SK-N-SH (cell line): ENCODE results near the gene GNG12. TPM values are rescaled to one million over a fixed set of nuclear protein-coding genes. Genes with fewer than 3 reads are reported as not detected.

ENCODE experiments used
- CTCF ChIA-PET: fragments of 300-600, 350-600 bp; formaldehyde crosslinking; extraction: SDS; loops from one replicate; lab custom pipeline; 2021; lab: Yijun Ruan, JAX
- POLR2A ChIA-PET: fragments of 350-600 bp; sonication (Branson Sonifier 250); formaldehyde crosslinking; extraction: SDS; loops from one replicate; lab custom pipeline; 2020; ENCODE audit warnings: antibody characterized with exemption, inconsistent platforms; lab: Yijun Ruan, JAX
- DNase-seq: peaks from one replicate; pipeline ENCODE4 v3.0.0; 2012
- H2AFZ ChIP-seq: fragments of 200-600 bp; sonication (generic); 2 replicates; pipeline ENCODE4 v1.8.1; 2016; ENCODE audit warnings: antibody characterized with exemption, mild to moderate bottlenecking, low read depth
- H3F3A ChIP-seq: fragments of 200-600 bp; sonication (generic); replicated peaks from 2 replicates; pipeline ENCODE3; 2016; ENCODE audit warnings: antibody characterized with exemption, mild to moderate bottlenecking; ENCODE audit not compliant: insufficient read depth
- H3K27ac ChIP-seq, 2 experiments: fragments of 200-500 bp in 1 of 2; fragments of 200-600 bp in 1 of 2; sonication (Bioruptor generic) in 1 of 2; sonication (generic), shearing (Covaris generic) in 1 of 2; 2 replicates each; pipeline versions ENCODE4 v1.5.1 to v1.6.1; 2014 to 2016; ENCODE audit warnings: low read depth in 2 of 2, inconsistent platforms in 1 of 2, low read length in 1 of 2, mild to moderate bottlenecking in 1 of 2, mixed read lengths in 1 of 2
- H3K27me3 ChIP-seq: fragments of 200-600 bp; sonication (generic), shearing (Covaris generic); 2 replicates; pipeline ENCODE4 v1.6.1; 2016; ENCODE audit warnings: mixed run types; ENCODE audit not compliant: insufficient read depth
- H3K36me3 ChIP-seq, 2 experiments: fragments of 200-500 bp in 1 of 2; fragments of 200-600 bp in 1 of 2; sonication (Bioruptor generic) in 1 of 2; sonication (generic) in 1 of 2; replicated peaks in 1 of 2; 2 replicates each; pipeline versions ENCODE3 to v1.5.1; 2014 to 2016; ENCODE audit warnings: low read length in 1 of 2, mild to moderate bottlenecking in 1 of 2; ENCODE audit not compliant: insufficient read depth in 2 of 2, control insufficient read depth in 1 of 2
- H3K4me1 ChIP-seq, 2 experiments: fragments of 200-500 bp in 1 of 2; fragments of 200-600 bp in 1 of 2; sonication (Bioruptor generic) in 1 of 2; sonication (generic), shearing (Covaris generic) in 1 of 2; 2 replicates each; pipeline versions ENCODE4 v1.5.1 to v1.6.1; 2014 to 2016; ENCODE audit warnings: low read depth in 1 of 2, low read length in 1 of 2, mixed run types in 1 of 2; ENCODE audit not compliant: insufficient read depth in 2 of 2, control insufficient read depth in 1 of 2
- H3K4me2 ChIP-seq: fragments of 200-600 bp; sonication (generic), shearing (Covaris generic); 2 replicates; pipeline ENCODE4 v1.6.1; 2017; ENCODE audit warnings: mixed run types
- H3K4me3 ChIP-seq, 2 experiments: fragments of 200-500 bp in 1 of 2; fragments of 200-600 bp in 1 of 2; sonication (Bioruptor generic) in 1 of 2; sonication (generic), shearing (Covaris generic) in 1 of 2; 2 replicates each; pipeline versions ENCODE4 v1.5.1 to v1.8.1; 2014 to 2016; ENCODE audit warnings: low read depth in 2 of 2, inconsistent platforms in 1 of 2, low read length in 1 of 2, mild to moderate bottlenecking in 1 of 2, mixed read lengths in 1 of 2, moderate library complexity in 1 of 2
- H3K79me2 ChIP-seq: fragments of 200-600 bp; sonication (generic); 2 replicates; pipeline ENCODE4 v1.8.1; 2017; ENCODE audit warnings: mild to moderate bottlenecking; ENCODE audit not compliant: insufficient read depth
- H3K9ac ChIP-seq: fragments of 200-600 bp; sonication (generic); 2 replicates; pipeline ENCODE4 v1.6.1; 2017; ENCODE audit warnings: mixed run types
- H3K9me2 ChIP-seq: fragments of 200-600 bp; sonication (generic); 2 replicates; pipeline ENCODE4 v1.6.1; 2017; ENCODE audit warnings: mixed run types
- H3K9me3 ChIP-seq: fragments of 200-600 bp; sonication (generic); 2 replicates; pipeline ENCODE4 v1.6.1; 2017; ENCODE audit warnings: mixed run types, mild to moderate bottlenecking, moderate library complexity
- H4K20me1 ChIP-seq: fragments of 200-600 bp; sonication (generic); 2 replicates; pipeline ENCODE4 v1.6.1; 2017; ENCODE audit warnings: mild to moderate bottlenecking, mixed run types; ENCODE audit not compliant: insufficient read depth
- CHD2 ChIP-seq: fragments of 150-350 bp; IDR thresholded peaks from 2 replicates; pipeline ENCODE4 v1.6.1; 2018; ENCODE audit warnings: low read length; ENCODE audit not compliant: partially characterized antibody
- ELF1 ChIP-seq: IDR thresholded peaks from 2 replicates; pipeline ENCODE4 v1.4.0; 2012
- EP300 ChIP-seq, 2 experiments: IDR thresholded peaks; 2 replicates each; pipeline versions ENCODE4 v1.4.0 to v1.6.1; 2012; ENCODE audit warnings: borderline replicate concordance in 1 of 2, low read depth in 1 of 2, low read length in 1 of 2
- EZH2phosphoT487 ChIP-seq: fragments of 200-600 bp; sonication (generic); IDR thresholded peaks from 2 replicates; pipeline ENCODE4 v1.6.1; 2017; ENCODE audit warnings: low read depth, mixed run types, mild to moderate bottlenecking, antibody characterized with exemption, moderate library complexity, borderline replicate concordance
- MEF2A ChIP-seq: IDR thresholded peaks from 2 replicates; pipeline ENCODE4 v1.4.0; 2012; ENCODE audit warnings: low read depth, borderline replicate concordance
- MXI1 ChIP-seq: IDR thresholded peaks from 2 replicates; pipeline ENCODE4 v1.6.1; 2012; ENCODE audit warnings: mild to moderate bottlenecking, low read depth, low read length, improper control_type of control experiment
- NFIC ChIP-seq: IDR thresholded peaks from 2 replicates; pipeline ENCODE4 v1.4.0; 2012; ENCODE audit warnings: borderline replicate concordance
- RXRA ChIP-seq: IDR thresholded peaks from 2 replicates; pipeline ENCODE4 v1.4.0; 2012; ENCODE audit warnings: low read depth, mild to moderate bottlenecking, borderline replicate concordance
- SIN3A ChIP-seq: IDR thresholded peaks from 2 replicates; pipeline ENCODE4 v1.6.1; 2012; ENCODE audit warnings: low read depth, mild to moderate bottlenecking, low read length, moderate library complexity, borderline replicate concordance
- SMC3 ChIP-seq: IDR thresholded peaks from 2 replicates; pipeline ENCODE4 v1.6.1; 2012; ENCODE audit warnings: low read depth, low read length, improper control_type of control experiment
- YY1 ChIP-seq: IDR thresholded peaks from 2 replicates; pipeline ENCODE4 v1.4.0; 2012; ENCODE audit warnings: low read depth, mild to moderate bottlenecking
- WGBS: methylation state at CpG from one replicate; pipeline ENCODE4 v1.1.6; 2017; ENCODE audit warnings: low lambda C conversion rate; 5-methylcytosine and 5-hydroxymethylcytosine counted together
- polyA plus RNA-seq, 3 experiments: library from polyadenylated mRNA; depleted of rRNA; stranded (reverse); fragments of >200 nt; gene quantifications; 2 replicates each; pipeline ENCODE4 v1.2.3, GENCODE V29; 2012
- TF ChIP-seq, protein P1 (sequence below): IDR thresholded peaks from 2 replicates; pipeline ENCODE4 v1.4.0; 2012; ENCODE audit warnings: low read depth, borderline replicate concordance
- TF ChIP-seq, protein P2 (sequence below): fragments of 200-600 bp; sonication (generic); IDR thresholded peaks from 2 replicates; pipeline ENCODE4 v1.6.1; 2017; ENCODE audit warnings: antibody characterized with exemption, mild to moderate bottlenecking, moderate library complexity
- TF ChIP-seq, protein P3 (sequence below): IDR thresholded peaks from 2 replicates; pipeline ENCODE4; 2012

GNG12 gene
- polyA plus RNA-seq, 1 of the 3 experiments (the other 2 are of a cell fraction), result 41.2 TPM

DNA sequence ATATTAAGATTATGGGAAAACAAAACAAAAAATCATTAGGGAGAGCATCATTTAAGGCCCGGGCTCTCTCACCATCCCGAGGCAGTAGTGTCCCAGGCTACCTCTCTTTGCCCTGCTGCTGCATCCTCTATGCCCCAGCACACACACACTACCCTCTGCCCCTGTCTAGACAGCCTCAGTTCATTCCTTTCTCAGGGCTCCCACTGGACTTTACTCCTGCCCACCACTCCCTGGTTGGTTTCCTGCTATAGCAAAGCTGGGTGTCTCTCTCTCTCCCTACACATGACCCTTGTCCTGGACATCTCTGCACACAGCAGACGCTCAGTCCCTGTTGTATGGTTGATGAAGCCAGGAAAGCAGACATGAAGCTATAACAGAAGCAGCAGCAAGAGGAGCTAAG is 30.7 kb downstream of the GNG12 start:
- ChIA-PET POLR2A (no interaction called here), CTCF (interaction anchor here (1.3 to 1.7 kb wide), 2 partner anchors 16 to 20 kb away, joined by 4 read pairs; no protein-coding TSS in a partner anchor)
- no peaks in the 10 kb centered on the region for H3K9me2 ChIP-seq
- peaks cover 100% of the 10 kb centered on the region for H3K79me2 ChIP-seq
- TF ChIP-seq, protein P1, sequence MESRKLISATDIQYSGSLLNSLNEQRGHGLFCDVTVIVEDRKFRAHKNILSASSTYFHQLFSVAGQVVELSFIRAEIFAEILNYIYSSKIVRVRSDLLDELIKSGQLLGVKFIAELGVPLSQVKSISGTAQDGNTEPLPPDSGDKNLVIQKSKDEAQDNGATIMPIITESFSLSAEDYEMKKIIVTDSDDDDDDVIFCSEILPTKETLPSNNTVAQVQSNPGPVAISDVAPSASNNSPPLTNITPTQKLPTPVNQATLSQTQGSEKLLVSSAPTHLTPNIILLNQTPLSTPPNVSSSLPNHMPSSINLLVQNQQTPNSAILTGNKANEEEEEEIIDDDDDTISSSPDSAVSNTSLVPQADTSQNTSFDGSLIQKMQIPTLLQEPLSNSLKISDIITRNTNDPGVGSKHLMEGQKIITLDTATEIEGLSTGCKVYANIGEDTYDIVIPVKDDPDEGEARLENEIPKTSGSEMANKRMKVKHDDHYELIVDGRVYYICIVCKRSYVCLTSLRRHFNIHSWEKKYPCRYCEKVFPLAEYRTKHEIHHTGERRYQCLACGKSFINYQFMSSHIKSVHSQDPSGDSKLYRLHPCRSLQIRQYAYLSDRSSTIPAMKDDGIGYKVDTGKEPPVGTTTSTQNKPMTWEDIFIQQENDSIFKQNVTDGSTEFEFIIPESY, result no peak
- TF ChIP-seq, protein P2, sequence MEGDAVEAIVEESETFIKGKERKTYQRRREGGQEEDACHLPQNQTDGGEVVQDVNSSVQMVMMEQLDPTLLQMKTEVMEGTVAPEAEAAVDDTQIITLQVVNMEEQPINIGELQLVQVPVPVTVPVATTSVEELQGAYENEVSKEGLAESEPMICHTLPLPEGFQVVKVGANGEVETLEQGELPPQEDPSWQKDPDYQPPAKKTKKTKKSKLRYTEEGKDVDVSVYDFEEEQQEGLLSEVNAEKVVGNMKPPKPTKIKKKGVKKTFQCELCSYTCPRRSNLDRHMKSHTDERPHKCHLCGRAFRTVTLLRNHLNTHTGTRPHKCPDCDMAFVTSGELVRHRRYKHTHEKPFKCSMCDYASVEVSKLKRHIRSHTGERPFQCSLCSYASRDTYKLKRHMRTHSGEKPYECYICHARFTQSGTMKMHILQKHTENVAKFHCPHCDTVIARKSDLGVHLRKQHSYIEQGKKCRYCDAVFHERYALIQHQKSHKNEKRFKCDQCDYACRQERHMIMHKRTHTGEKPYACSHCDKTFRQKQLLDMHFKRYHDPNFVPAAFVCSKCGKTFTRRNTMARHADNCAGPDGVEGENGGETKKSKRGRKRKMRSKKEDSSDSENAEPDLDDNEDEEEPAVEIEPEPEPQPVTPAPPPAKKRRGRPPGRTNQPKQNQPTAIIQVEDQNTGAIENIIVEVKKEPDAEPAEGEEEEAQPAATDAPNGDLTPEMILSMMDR, result no peak
- TF ChIP-seq RXRA (no peak), NFIC (no peak), EP300 (IDR thresholded peaks at IDR 0.05; ENCODE audit: borderline replicate concordance in 1 of 2, low read depth in 1 of 2, low read length in 1 of 2) (no peak), CHD2 (no peak), SIN3A (no peak), SMC3 (no peak), MEF2A (no peak), ELF1 (no peak), EZH2phosphoT487 (no peak), YY1 (no peak), MXI1 (no peak)
- TF ChIP-seq, protein P3, sequence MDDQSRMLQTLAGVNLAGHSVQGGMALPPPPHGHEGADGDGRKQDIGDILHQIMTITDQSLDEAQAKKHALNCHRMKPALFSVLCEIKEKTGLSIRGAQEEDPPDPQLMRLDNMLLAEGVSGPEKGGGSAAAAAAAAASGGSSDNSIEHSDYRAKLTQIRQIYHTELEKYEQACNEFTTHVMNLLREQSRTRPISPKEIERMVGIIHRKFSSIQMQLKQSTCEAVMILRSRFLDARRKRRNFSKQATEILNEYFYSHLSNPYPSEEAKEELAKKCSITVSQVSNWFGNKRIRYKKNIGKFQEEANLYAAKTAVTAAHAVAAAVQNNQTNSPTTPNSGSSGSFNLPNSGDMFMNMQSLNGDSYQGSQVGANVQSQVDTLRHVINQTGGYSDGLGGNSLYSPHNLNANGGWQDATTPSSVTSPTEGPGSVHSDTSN, result no peak
- H4K20me1 ChIP-seq, result peaks cover 49% of the 10 kb centered on the region
- no peaks in the 10 kb centered on the region for H3F3A ChIP-seq
- H3K4me2 ChIP-seq, result no peak overlapping the region
- H3K4me1 ChIP-seq, result peaks cover 0 to 8% of the 10 kb centered on the region in 2 experiments; a peak in 2 of 4 replicates
- H3K4me3 ChIP-seq, result no peak overlapping the region
- H3K36me3 ChIP-seq, result peaks cover 2 to 15% of the 10 kb centered on the region in 2 experiments
- no peaks in the 10 kb centered on the region for H3K9me3 ChIP-seq
- no peak overlapping the region for H3K27ac ChIP-seq
- no peaks in the 10 kb centered on the region for H3K27me3 ChIP-seq
- no peak overlapping the region for H2AFZ ChIP-seq
- H3K9ac ChIP-seq, result no peak overlapping the region
- 72% methylated on average over 3 of the region's 3 CpGs for WGBS
- DNase-seq, result no peak
